Diencephalon (tissue), 1 donor: ENCODE measurements around the gene PDF. TPM values are rescaled to one million over a fixed set of nuclear protein-coding genes. Genes with fewer than 3 reads are reported as not detected.

Experiments used
- total RNA-seq: library from RNA; depleted of rRNA; stranded (reverse); fragments of >200 nt; gene quantifications from one replicate; pipeline ENCODE4 v1.2.3, GENCODE V29; 2014

The PDF gene
- total RNA-seq: 5.3 TPM

GRCh38 chr16:69330286-69331109 lies at the start of gene PDF:
Gene PDF, minus strand, starts transcription at chr16:69330588. Its CDS starts 18 bp downstream, at chr16:69330570.

GRCh38 chr16:69351309-69352027 lies 21.1 kb upstream of the PDF start, which contains the start of gene TMED6:
Gene TMED6, minus strand, starts transcription at chr16:69351786. Its CDS starts 33 bp downstream, at chr16:69351753.

DNA sequence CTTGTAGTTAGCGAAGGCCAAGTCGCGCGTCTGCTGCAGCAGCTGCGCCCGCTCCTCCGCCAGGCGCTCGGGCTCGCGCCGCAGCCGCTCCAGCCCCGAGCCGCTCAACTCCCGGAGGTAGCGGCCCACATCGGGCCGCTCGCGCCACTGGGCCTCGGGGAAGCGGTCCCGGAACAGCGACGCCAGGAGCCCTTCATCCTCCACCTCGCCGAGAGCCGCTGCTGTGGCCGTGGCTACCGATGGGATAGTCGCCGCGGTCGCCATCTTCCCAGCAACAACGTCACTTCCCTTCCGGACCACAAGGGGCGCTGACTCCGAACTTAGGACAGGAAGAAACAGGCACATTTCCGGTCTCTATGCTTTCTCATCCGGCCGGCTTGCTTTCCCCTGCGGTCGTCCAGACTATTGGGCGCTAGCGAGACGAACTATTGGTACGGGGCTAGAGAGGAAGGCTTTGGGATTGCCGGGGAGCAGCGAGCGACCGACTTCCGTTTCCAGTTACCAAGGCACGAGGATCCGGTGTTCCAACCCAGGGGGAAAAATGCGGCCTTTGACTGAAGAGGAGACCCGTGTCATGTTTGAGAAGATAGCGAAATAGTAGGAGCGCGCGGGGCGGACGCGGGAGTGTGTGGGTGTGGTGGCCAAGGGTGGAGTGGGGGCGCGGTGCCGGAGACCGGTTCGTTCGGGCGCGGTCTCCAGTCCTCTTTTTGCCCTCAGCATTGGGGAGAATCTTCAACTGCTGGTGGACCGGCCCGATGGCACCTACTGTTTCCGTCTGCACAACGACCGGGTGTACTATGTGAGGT lies 9.1 kb upstream of the PDF start, which contains the start of the genes COG8 and NIP7:
TSS of gene COG8 (minus strand) at position 276 of the 806 bp plus-strand sequence. CDS start at position 264, 12 bp downstream.
TSS of gene NIP7 (plus strand) at position 484 of the 806 bp plus-strand sequence. CDS start at position 542, 58 bp downstream.

DNA sequence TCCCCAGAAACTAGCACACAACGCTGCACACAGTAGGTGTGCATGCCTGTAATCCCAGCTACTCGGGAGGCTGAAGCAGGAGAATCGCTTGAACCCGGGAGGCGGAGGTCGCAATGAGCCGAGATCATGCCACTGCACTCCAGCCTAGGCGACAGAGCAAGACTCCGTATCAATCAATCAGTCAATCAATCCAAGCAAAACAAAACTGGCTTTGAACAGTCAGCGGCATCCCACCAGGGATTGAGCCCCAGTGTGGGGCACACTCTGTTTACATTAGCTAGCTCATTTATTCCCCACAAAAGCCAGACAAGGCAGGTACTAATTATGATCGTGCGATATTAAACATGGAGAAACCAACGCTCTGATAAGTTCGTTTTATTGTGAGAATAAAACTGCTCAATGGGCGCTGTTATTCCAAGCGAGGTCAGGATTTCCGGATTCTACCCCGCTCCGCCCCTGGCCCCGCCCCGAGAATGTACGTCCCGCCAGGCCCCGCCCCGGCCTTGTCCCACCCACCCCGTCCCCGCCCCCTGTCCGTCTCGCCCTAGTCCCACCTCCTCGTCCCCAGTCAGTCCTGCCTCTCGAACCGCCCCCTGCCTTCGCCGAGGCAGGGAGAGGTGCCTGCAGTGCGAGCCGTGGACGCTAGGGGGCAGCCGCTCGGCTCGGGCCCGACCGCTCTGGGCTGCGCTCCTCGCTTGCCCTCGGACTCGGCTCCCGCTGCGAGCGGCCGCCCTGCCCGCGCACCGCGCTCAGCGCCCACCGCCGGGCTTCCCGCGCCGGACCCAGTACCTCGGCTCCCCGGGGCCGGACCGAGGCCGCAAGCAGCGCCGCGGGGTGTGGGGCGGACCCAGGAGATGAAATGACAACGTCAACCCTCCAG lies 19.5 kb downstream of the PDF start, which contains the start of gene VPS4A:
TSS of gene VPS4A (plus strand) at position 698 of the 880 bp plus-strand sequence. CDS start at position 860, 162 bp downstream.

Other genes starting within 250 kb of the PDF start
- gene HAS3, start 224.9 kb downstream of the PDF start, total RNA-seq: 12.0 TPM
- 39.2 TPM for gene CHTF8, start 198.0 kb downstream of the PDF start, total RNA-seq
- gene UTP4, start 197.9 kb downstream of the PDF start, total RNA-seq: 34.1 TPM
- gene SNTB2, start 143.4 kb downstream of the PDF start, total RNA-seq: 11.5 TPM
- 41.8 TPM for gene VPS4A, start 19.2 kb downstream of the PDF start, total RNA-seq
- 43.6 TPM for gene COG8, start 9.0 kb upstream of the PDF start, total RNA-seq
- 17.3 TPM for gene NIP7, start 9.2 kb upstream of the PDF start, total RNA-seq
- gene TMED6, start 21.2 kb upstream of the PDF start, total RNA-seq: not detected
- gene TERF2, start 55.4 kb upstream of the PDF start, total RNA-seq: 47.7 TPM
- 57.4 TPM for gene CYB5B, start 94.0 kb upstream of the PDF start, total RNA-seq
- 25.8 TPM for gene NFAT5, start 235.4 kb upstream of the PDF start, total RNA-seq